Left ventricle myocardium inferior (tissue), 1 donor: ENCODE measurements around the gene HAPLN3. TPM values are rescaled to one million over a fixed set of nuclear protein-coding genes. Genes with fewer than 3 reads are reported as not detected.

Experiments used
- DNase-seq: peaks from one replicate; pipeline ENCODE4 v3.0.0-alpha.2; 2020
- H3K27ac ChIP-seq: fragments of 200-600 bp; replicated peaks from 2 replicates; pipeline ENCODE4 v1.8.0; 2021
- H3K27me3 ChIP-seq: fragments of 200-600 bp; 2 replicates; pipeline ENCODE4 v1.8.0; 2021; ENCODE audit warnings: low read depth
- H3K36me3 ChIP-seq: fragments of 200-600 bp; 2 replicates; pipeline ENCODE4 v1.8.0; 2021
- H3K4me1 ChIP-seq: fragments of 200-600 bp; 2 replicates; pipeline ENCODE4 v1.8.0; 2021
- H3K4me3 ChIP-seq: fragments of 200-600 bp; 2 replicates; pipeline ENCODE4 v1.8.0; 2021; ENCODE audit warnings: mild to moderate bottlenecking, moderate library complexity
- H3K9me3 ChIP-seq: fragments of 200-600 bp; replicated peaks from 2 replicates; pipeline ENCODE4 v1.8.0; 2021
- intact Hi-C: fragments of 100-400 bp; cut with micrococcal nuclease; formaldehyde crosslinking; loops from one replicate; pipeline ENCODE4 v1.11.0; 2022
- total RNA-seq: library from RNA; stranded (reverse); fragmentation: NEBNext Ultra II Directional; extraction: Animal tissue kit (Norgen Biotek cat#: 25700); gene quantifications from one replicate; pipeline ENCODE4 v1.2.1, GENCODE V29; 2021
- TF ChIP-seq, protein P1 (sequence below): fragments of 200-600 bp; IDR thresholded peaks from 2 replicates; pipeline ENCODE4 v1.8.0; 2021; ENCODE audit warnings: antibody characterized with exemption, mild to moderate bottlenecking, borderline replicate concordance
- donor health status: DM: no; HTN: yes; CAD: no; lungs with severe emphysema.

HAPLN3 gene
- total RNA-seq, 1 donor from 2014 or later = 3.2 TPM

DNA sequence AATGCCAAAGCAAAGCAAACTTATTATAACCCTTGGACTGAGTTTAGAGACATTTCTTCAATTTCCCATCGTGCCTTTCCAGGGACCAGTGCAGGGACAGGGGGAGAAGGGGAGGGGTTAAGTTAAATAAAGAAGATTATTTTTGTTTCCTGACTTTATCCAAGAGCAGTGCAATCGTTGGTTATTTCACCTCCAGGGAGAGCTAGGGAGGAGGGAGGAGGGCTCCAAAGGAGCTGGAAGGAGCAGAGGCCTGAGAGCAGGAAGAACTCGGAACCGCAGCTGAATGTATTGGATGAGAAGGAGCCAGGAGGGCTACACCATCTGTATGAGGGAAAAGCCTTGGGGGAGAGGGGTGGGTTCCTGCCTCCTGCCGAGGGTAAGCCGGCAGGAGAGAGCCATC, 20.7 kb downstream of the HAPLN3 start:
- H3K4me3 ChIP-seq = no peak overlapping the region

DNA sequence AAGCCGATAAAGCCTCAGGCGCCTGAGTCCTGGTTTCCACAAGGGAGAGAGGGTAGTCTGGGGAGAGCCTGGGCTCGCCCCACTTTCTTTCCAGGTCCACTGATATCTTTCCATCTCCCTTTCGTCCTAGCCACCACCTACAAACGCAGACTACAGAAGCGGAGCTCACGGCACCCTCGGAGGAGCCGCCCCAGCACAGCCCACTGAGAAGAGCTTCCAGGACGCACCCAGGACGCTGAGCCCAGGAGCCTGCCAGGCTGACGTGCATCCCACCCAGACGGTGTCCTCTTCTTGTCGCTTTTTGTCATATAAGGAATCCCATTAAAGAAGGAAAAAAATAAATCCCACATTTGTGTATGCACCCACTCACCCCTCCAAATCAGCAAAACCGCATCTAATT, 21.1 kb downstream of the HAPLN3 start:
- no peak overlapping the region for H3K27ac ChIP-seq
- intact Hi-C loops = no loop called here
- DNase-seq = no peak
- H3K4me3 ChIP-seq = no peak overlapping the region
- peaks cover 39% of the 10 kb centered on the region for H3K27me3 ChIP-seq
- no peaks in the 10 kb centered on the region for H3K9me3 ChIP-seq
- no peaks in the 10 kb centered on the region for H3K36me3 ChIP-seq
- TF ChIP-seq, protein P1, sequence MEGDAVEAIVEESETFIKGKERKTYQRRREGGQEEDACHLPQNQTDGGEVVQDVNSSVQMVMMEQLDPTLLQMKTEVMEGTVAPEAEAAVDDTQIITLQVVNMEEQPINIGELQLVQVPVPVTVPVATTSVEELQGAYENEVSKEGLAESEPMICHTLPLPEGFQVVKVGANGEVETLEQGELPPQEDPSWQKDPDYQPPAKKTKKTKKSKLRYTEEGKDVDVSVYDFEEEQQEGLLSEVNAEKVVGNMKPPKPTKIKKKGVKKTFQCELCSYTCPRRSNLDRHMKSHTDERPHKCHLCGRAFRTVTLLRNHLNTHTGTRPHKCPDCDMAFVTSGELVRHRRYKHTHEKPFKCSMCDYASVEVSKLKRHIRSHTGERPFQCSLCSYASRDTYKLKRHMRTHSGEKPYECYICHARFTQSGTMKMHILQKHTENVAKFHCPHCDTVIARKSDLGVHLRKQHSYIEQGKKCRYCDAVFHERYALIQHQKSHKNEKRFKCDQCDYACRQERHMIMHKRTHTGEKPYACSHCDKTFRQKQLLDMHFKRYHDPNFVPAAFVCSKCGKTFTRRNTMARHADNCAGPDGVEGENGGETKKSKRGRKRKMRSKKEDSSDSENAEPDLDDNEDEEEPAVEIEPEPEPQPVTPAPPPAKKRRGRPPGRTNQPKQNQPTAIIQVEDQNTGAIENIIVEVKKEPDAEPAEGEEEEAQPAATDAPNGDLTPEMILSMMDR = no peak
- H3K4me1 ChIP-seq = no peaks in the 10 kb centered on the region

More for the DNA sequence above, 20.7 kb downstream of the HAPLN3 start:
- Histone ChIP-seq H3K27me3 (peaks cover 35% of the 10 kb centered on the region), H3K4me1 (no peaks in the 10 kb centered on the region), H3K9me3 (no peaks in the 10 kb centered on the region), H3K36me3 (no peaks in the 10 kb centered on the region), H3K27ac (no peak overlapping the region)
- TF ChIP-seq, protein P1 = no peak
- intact Hi-C loops = no loop called here
- DNase-seq = no peak

- TF ChIP-seq, protein P1 = no peak
- no peak overlapping the region for H3K27ac ChIP-seq
- no peaks in the 10 kb centered on the region for H3K9me3 ChIP-seq
- intact Hi-C loops = no loop called here
- no peak for DNase-seq
- peaks cover 41% of the 10 kb centered on the region for H3K27me3 ChIP-seq
- H3K4me3 ChIP-seq = no peak overlapping the region
- no peaks in the 10 kb centered on the region for H3K4me1 ChIP-seq
- H3K36me3 ChIP-seq = no peaks in the 10 kb centered on the region
These were observed 21.6 kb downstream of the HAPLN3 start for GRCh38 chr15:88873786-88874185.

GRCh38 chr15:88872706-88873105, 22.6 kb downstream of the HAPLN3 start:
- H3K4me1 ChIP-seq = no peaks in the 10 kb centered on the region
- intact Hi-C loops = no loop called here
- no peak overlapping the region for H3K4me3 ChIP-seq
- no peak for DNase-seq
- H3K9me3 ChIP-seq = no peaks in the 10 kb centered on the region
- H3K36me3 ChIP-seq = no peaks in the 10 kb centered on the region
- H3K27ac ChIP-seq = no peak overlapping the region
- TF ChIP-seq, protein P1 = no peak
- peaks cover 46% of the 10 kb centered on the region for H3K27me3 ChIP-seq

DNA sequence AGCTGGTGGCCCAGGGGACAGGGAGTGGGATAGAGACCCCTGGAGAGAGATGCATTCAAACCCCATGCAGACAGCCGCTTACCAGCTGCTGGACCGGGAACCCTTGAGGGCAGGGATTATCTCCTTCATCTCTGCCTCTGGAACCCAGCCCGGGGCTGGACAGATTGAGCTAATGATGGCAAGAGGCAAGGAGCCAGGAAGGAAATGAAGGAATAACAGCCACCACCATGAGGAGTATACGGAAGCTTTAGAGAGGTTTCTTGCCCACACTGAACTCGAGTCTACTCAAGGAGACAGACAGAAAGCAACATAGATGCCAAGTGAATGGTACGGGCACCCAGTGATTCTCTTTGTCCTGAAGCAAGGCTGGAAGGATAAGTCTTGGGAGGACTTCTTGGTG, 23.2 kb downstream of the HAPLN3 start:
- DNase-seq = no peak
- Histone ChIP-seq H3K9me3 (no peaks in the 10 kb centered on the region), H3K36me3 (no peaks in the 10 kb centered on the region), H3K4me3 (no peak overlapping the region), H3K27ac (no peak overlapping the region), H3K27me3 (peaks cover 46% of the 10 kb centered on the region), H3K4me1 (no peaks in the 10 kb centered on the region)
- intact Hi-C loops = no loop called here
- TF ChIP-seq, protein P1 = no peak

DNA sequence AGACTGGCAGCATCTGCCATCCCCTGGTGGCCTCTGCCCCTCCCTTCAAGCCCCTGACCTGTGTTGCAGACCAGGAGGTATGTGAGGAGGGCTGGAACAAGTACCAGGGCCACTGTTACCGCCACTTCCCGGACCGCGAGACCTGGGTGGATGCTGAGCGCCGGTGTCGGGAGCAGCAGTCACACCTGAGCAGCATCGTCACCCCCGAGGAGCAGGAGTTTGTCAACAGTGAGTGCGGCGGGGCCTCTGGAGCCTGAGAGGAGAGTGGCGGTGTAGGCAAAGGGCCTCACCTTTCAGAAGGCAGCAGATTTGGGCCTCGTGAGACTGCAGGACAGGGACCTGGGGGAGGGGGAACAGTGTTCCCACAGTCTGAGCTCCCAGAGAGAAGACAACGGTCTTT, 24.0 kb downstream of the HAPLN3 start:
- Histone ChIP-seq H3K36me3 (no peaks in the 10 kb centered on the region), H3K4me1 (no peaks in the 10 kb centered on the region), H3K9me3 (no peaks in the 10 kb centered on the region), H3K27ac (no peak overlapping the region), H3K4me3 (no peak overlapping the region), H3K27me3 (peaks cover 46% of the 10 kb centered on the region)
- TF ChIP-seq, protein P1 = no peak
- DNase-seq = no peak
- intact Hi-C loops = no loop called here
